ENCODE results near the gene WDR48.

DNA sequence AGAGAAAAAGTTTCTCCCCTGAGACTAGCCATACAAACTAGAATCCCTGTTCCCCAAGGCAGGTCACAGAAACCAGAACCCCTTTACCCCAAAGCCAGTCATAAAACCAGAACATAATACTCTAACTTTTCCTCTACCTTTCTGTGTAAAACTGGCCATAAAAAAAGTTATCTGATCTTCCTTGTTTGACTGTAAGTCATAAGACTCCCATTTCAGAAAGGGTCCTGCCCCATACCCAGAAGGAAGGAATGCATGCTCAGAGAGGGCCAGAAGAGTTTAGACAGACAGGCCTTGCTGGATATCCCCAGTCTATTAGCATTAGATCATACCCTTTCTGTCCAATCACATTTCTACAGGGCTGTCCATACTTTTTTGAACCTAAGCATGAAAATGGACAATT lies 27.3 kb upstream of the WDR48 start:
- TF ChIP-seq CTCF (IDR thresholded peaks at IDR 0.05) (no peak), POLR2A (IDR thresholded peaks at IDR 0.05) (no peak)

Measured in ovary (tissue), 3 donors.